HG03175 (cell line): ENCODE data around the gene ARV1.
"Not testable (repeated sequence)": the region's sequence is repeated elsewhere in the genome, so short reads cannot be mapped to it uniquely, and the experiment has no call there.

Experiments
- ATAC-seq: cut with Tn5 transposase; IDR thresholded peaks from one replicate; pipeline ENCODE4 v1.9.1; 2021; ENCODE audit warnings: mild to moderate bottlenecking, moderate library complexity; ENCODE audit not compliant: unreplicated experiment

The ARV1 gene

GRCh38 chr1:230976825-230977747, 1.8 kb upstream of the ARV1 start:
- ATAC-seq = no peak

GRCh38 chr1:230977761-230978490, 968 bp upstream of the ARV1 start:
- ATAC-seq = peak; percentile 12

GRCh38 chr1:230979389-230979716, 459 bp downstream of the ARV1 start:
- ATAC-seq = no peak

GRCh38 chr1:230979952-230980351, 1.1 kb downstream of the ARV1 start:
- no peak for ATAC-seq

DNA sequence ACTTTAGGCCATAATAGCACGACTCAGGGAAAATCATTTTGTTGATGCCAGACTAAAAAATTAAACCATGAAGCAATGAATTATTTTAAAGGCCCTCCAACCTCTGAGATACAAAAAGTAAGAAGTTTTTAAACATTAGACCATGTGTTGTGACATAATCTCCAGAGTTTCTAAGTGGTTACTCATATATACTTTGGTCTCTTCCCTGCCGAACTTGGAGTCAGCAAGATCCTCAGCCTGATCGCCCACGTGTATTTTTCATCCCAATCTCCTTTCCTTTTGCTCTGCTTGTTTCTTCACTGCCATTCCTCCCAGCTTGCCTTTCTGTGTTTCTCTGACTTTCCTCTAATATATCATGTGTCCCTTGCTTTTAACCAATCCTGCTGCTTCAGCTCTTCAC, 3.8 kb downstream of the ARV1 start:
- ATAC-seq = no peak

DNA sequence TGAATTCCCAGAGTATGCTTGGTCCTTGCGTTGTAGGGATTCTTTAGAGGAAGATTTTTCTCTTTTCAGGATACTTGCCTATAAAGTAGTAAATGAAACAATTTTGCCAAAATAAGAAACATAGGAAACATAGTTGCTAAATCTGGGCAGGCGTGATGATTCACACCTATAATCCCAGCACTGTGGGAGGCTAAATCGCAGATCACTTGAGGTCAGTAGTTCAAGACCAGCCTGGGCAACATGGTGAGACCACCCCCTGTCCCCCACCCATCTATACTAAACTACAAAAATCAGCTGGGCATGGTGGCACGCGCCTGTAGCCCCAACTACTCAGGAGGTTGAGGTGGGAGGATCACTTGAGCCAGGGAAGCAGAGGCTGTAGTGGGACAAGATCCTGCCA, 4.9 kb downstream of the ARV1 start:
- ATAC-seq = no peak

GRCh38 chr1:230984622-230985515, 6.0 kb downstream of the ARV1 start:
- not testable (repeated sequence) for ATAC-seq

GRCh38 chr1:230985711-230986110, 6.8 kb downstream of the ARV1 start:
- no peak for ATAC-seq

GRCh38 chr1:230986976-230987375, 8.1 kb downstream of the ARV1 start:
- no peak for ATAC-seq

- ATAC-seq = no peak
Observed at GRCh38 chr1:230987448-230987847, 8.6 kb downstream of the ARV1 start.

GRCh38 chr1:230992100-230992774, 13.3 kb downstream of the ARV1 start:
- no peak for ATAC-seq

DNA sequence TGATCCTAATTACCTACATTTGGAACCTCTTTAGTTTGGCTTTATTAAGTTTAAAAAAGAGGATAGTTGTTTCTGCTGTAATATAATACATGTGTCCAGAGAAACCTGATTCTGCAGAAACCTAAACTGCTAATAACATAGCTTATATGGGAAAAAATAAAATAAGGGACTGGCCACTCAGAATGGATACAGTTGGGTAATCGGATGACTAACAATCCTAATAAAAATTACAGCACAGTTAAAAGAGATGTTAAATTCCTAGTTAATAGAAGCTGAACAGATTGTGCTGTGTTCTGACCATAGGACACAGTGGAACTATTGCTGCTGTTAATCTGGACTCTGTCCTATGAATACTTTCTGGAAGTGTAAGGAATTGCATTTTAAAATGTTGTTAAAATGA, 16.0 kb downstream of the ARV1 start:
- no peak for ATAC-seq

DNA sequence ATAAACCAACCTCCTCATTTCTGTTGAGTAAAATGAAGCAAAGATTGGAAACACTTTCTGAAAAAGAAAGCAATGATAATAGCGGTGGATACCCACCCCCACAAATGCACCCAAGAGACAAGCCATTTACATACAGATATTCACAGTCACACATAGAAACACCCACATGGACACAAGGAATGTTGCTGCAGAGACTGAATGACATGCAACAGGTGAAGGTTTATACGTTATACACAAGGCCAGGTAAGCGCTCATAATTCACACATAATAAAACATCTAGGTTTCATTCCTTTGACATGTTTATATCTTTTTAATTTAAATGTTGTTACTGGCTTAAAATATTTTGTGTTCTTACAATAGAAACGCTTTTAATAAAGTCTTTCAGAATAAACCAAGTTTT, 21.3 kb downstream of the ARV1 start:
- ATAC-seq = no peak

DNA sequence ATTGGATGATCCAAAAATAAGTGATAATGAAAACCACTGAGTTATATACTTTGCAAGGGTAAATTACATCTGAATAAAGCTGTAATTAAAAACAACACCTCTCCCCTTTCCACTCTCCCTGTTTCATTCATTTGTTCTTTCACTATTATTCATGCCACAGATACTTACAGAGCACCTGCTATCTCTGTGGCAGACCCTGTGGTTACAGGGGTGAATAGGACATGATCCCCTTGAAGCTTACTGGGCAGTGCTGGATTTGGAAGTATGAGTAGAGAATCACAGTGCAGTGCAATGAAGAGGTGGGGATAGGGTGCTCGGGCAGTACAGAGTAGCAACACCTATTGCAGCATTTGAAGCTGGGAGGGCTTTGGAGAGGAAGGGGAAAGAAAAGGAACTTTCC, 21.7 kb downstream of the ARV1 start:
- ATAC-seq = no peak

GRCh38 chr1:231001892-231002291, 23.0 kb downstream of the ARV1 start:
- no peak for ATAC-seq

GRCh38 chr1:231007535-231007934, 28.6 kb downstream of the ARV1 start:
- ATAC-seq = not testable (repeated sequence)

DNA sequence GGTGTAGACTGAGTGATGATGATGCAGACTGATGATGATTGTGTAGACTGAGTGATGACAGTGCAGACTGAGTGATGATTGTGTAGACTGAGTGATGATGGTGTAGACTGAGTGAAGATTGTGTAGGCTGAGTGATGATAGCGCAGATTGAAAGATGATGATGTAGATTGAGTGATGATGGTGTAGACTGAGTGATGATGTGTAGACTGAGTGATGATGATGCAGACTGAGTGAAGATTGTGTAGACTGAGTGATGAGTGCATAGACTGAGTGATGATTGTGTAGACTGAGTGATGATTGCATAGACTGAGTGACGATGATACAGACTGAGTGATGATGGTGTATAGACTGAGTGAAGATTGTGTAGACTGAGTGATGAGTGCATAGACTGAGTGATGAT, 32.5 kb downstream of the ARV1 start:
- ATAC-seq = no peak

DNA sequence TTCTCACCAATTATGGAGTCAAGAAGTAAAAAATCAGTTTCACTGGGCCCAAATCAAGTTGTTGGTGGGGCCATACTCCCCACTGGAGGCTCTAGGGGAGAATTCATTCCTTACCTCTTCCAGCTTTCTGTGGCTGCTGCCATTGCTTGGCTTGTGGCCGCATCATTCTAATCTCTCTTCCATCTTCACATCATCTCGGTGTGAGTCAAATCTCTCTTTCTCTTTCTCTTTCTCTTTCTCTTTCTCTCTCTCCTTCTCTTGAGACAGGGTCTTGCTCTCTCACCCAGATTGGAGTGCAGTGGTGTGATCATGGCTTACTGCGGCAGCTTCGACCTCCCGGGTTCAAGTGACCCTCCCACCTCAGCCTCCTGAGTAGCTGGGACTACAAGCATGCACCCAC, 33.1 kb downstream of the ARV1 start:
- ATAC-seq = no peak

GRCh38 chr1:231013391-231014015, 34.6 kb downstream of the ARV1 start:
- no peak for ATAC-seq

DNA sequence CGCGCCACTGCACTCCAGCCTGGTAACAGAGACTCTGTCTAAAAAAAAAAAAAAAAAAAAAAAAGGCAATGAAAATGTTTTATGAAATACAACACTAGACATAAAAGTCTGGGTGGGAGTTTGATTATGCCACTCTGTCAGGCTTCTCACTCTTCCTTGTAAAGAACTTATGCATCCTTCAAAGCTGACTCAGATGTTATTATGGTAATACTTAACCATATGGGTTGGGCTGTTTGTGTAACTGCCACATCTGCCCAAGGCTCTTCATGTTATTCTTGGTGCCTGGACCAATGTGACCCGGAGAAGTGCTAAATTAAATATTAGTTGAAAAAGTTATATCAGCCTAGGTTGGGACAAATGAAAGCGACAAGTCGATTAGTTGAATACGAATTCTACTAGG, 37.3 kb downstream of the ARV1 start:
- ATAC-seq = no peak
